K562 (cell line): ENCODE results near the gene POLR2A. TPM values are rescaled to one million over a fixed set of nuclear protein-coding genes. Genes with fewer than 3 reads are reported as not detected.
A peak's percentile ranks its signal among the peaks of the same experiment; 100 is the strongest.

ENCODE experiments used
- CHD2 ChIP-seq: IDR thresholded peaks from 2 replicates; pipeline ENCODE4 v1.6.1; 2011; ENCODE audit warnings: low read depth, low read length
- HDAC1 ChIP-seq, 2 experiments: fragments of 450-650 bp; IDR thresholded peaks; 2 replicates each; pipeline ENCODE4 v1.6.1; 2016 to 2017; ENCODE audit warnings: inconsistent platforms in 1 of 2, mild to moderate bottlenecking in 1 of 2, moderate library complexity in 1 of 2
- HEY1 ChIP-seq: fragments of 250-450 bp; sonication (Bioruptor Pico); IDR thresholded peaks from 2 replicates; pipeline ENCODE4 v1.5.0; 2020; ENCODE audit warnings: mild to moderate bottlenecking, moderate library complexity, borderline replicate concordance
- L3MBTL2 ChIP-seq: fragments of 450-650 bp; IDR thresholded peaks from 2 replicates; pipeline ENCODE4 v1.6.1; 2016; ENCODE audit warnings: mild to moderate bottlenecking, moderate library complexity
- POLR2G ChIP-seq: fragments of 200-400 bp; formaldehyde crosslinking; IDR thresholded peaks from 2 replicates; pipeline ENCODE4 v1.6.1; 2017; ENCODE audit warnings: low read depth, mild to moderate bottlenecking, antibody characterized with exemption, low read length, moderate library complexity
- PYGO2 ChIP-seq: fragments of 450-650 bp; IDR thresholded peaks from 2 replicates; pipeline ENCODE4 v1.6.1; 2016; ENCODE audit warnings: mild to moderate bottlenecking, missing genetic modification characterization, moderate library complexity, missing compliant biosample characterization
- RUNX1 ChIP-seq: sonication (generic); IDR thresholded peaks from 2 replicates; pipeline ENCODE4 v1.6.1; 2016; ENCODE audit warnings: antibody characterized with exemption, low read depth
- SMAD3 ChIP-seq: fragments of 450-650 bp; formaldehyde crosslinking; conservative IDR thresholded peaks from 2 replicates; pipeline ENCODE4 v1.4.0; 2020; ENCODE audit warnings: mild to moderate bottlenecking
- YY1 ChIP-seq, 3 experiments: IDR thresholded peaks; 2 replicates each; pipeline ENCODE4 v1.6.1; 2011; ENCODE audit warnings: low read length in 2 of 3, mild to moderate bottlenecking in 2 of 3, moderate library complexity in 2 of 3, borderline replicate concordance in 1 of 3, control low read depth in 1 of 3, low read depth in 1 of 3; ENCODE audit not compliant: insufficient read depth in 3 of 3, insufficient replicate concordance in 2 of 3, control insufficient read depth in 1 of 3, insufficient read length in 1 of 3; ENCODE audit errors: extremely low read depth in 1 of 3
- ZC3H8 ChIP-seq: fragments of 450-650 bp; IDR thresholded peaks from 2 replicates; pipeline ENCODE4 v1.6.1; 2017
- polyA plus RNA-seq, 8 experiments: library from polyadenylated mRNA; depleted of rRNA in 4 of 8; stranded (reverse) in 5 of 8; unstranded in 3 of 8; fragments of >200 nt; fragmentation: Nextera tagmentation in 2 of 8; fragmentation: Illumina TruSeq in 1 of 8; extraction: Ambion mirVana in 2 of 8; extraction: Trizol in 1 of 8; gene quantifications; 2 replicates each; pipeline versions ENCODE4 v1.2.1 to v1.2.3, GENCODE V29; 2011 to 2014; ENCODE audit warnings: inconsistent platforms in 1 of 8, missing spikeins in 1 of 8
- total RNA-seq, 7 experiments: library from RNA; depleted of rRNA in 6 of 7; stranded (reverse); fragments of >200 nt in 6 of 7; fragmentation: Illumina TruSeq in 2 of 7; extraction: Trizol in 2 of 7; gene quantifications; 2 replicates each; pipeline versions ENCODE4 v1.2.1 to v1.2.3, GENCODE V29; 2011 to 2021; ENCODE audit warnings: low replicate concordance in 1 of 7
- TF ChIP-seq, protein P1 (sequence below): fragments of 250-450 bp; sonication (Bioruptor Pico); IDR thresholded peaks from 2 replicates; pipeline ENCODE4 v1.5.0; 2021
- TF ChIP-seq, protein P2 (sequence below): sonication (generic); formaldehyde crosslinking; IDR thresholded peaks from 2 replicates; pipeline ENCODE4 v1.8.0; 2022; ENCODE audit warnings: mild to moderate bottlenecking, missing genetic modification reagents
- TF ChIP-seq, protein P3 (sequence below), 2 experiments: fragments of 150-350 bp in 1 of 2; IDR thresholded peaks; 2 replicates each; pipeline ENCODE4 v1.6.1; 2012 to 2016; ENCODE audit warnings: low read depth in 2 of 2, low read length in 2 of 2, mild to moderate bottlenecking in 1 of 2, moderate library complexity in 1 of 2
- TF ChIP-seq, protein P4 (sequence below), 2 experiments: IDR thresholded peaks; 2 replicates each; pipeline ENCODE4 v1.6.1; 2011; ENCODE audit warnings: borderline replicate concordance in 1 of 2, control low read depth in 1 of 2, low read depth in 1 of 2, low read length in 1 of 2, mild to moderate bottlenecking in 1 of 2, mixed read lengths in 1 of 2, moderate library complexity in 1 of 2; ENCODE audit not compliant: insufficient read depth in 1 of 2, insufficient read length in 1 of 2, poor library complexity in 1 of 2, severe bottlenecking in 1 of 2; ENCODE audit errors: extremely low read depth in 1 of 2

POLR2A gene
- total and polyA plus RNA-seq, 9 of the 15 experiments (the other 6 are each of a cell fraction or from before 2014, with no cell fraction given) = 1.3 to 109 (median 12.4) TPM

DNA sequence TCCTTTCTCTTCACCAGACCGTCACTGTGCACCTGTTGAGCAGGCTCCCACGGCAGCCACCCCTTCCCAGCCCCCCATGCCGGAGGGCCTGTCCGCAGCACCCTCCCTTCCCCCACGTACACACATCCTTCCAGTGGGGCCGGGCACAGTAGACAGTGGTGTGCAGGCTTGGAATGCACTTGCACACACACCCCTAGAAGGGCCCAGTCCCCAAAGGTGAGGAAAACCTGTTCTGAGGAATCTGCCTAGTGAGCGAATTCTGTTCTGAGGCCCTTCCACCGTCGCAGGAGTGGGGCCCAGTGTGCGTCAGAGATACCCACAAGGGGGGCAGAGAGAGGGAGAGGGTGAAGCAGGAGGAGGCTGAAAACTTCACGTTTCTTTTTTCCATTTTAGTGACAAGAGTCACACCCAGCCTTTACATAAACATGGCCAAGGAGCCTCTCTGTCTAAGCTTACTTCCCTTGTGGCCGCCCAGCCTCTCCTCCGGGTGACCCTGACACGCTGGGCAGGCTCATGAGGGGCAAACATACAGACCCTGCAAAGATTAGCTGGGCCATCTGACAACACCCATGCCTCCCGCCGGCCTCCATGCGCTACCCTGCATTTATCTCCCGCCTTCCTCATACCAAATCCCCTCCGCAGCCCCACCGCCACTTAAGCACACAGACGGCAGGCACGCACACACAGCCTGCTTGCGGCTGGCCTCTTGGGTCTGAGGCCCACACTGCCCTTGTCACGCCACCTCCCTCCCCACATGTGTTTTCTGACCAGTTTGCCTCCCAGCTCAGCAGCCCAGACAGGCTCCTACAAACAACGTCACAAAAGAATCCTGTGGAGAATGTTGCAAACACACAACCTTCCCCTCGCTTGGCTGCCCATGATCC is 6.5 kb upstream of the POLR2A start (continued):
- TF ChIP-seq, protein P1, sequence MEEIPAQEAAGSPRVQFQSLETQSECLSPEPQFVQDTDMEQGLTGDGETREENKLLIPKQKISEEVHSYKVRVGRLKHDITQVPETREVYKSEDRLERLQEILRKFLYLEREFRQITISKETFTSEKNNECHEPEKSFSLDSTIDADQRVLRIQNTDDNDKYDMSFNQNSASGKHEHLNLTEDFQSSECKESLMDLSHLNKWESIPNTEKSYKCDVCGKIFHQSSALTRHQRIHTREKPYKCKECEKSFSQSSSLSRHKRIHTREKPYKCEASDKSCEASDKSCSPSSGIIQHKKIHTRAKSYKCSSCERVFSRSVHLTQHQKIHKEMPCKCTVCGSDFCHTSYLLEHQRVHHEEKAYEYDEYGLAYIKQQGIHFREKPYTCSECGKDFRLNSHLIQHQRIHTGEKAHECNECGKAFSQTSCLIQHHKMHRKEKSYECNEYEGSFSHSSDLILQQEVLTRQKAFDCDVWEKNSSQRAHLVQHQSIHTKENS = no peak
- TF ChIP-seq L3MBTL2 (no peak), YY1 (IDR thresholded peaks at IDR 0.05; ENCODE audit: borderline replicate concordance in 1 of 3, control insufficient read depth in 1 of 3, extremely low read depth in 1 of 3, insufficient read depth in 3 of 3, insufficient read length in 1 of 3, insufficient replicate concordance in 2 of 3, low read depth in 1 of 3, low read length in 2 of 3) (peak in 1 of 3 experiments; percentile 6), ZC3H8 (no peak), RUNX1 (no peak), CHD2 (no peak), SMAD3 (CRISPR knock-in tag) (no peak), HEY1 (no peak), POLR2G (peak; percentile 55), HDAC1 (IDR thresholded peaks at IDR 0.05) (peak in 1 of 2 experiments; percentile 34; a peak in 1 of 4 replicates), PYGO2 (no peak)
- TF ChIP-seq, protein P2, sequence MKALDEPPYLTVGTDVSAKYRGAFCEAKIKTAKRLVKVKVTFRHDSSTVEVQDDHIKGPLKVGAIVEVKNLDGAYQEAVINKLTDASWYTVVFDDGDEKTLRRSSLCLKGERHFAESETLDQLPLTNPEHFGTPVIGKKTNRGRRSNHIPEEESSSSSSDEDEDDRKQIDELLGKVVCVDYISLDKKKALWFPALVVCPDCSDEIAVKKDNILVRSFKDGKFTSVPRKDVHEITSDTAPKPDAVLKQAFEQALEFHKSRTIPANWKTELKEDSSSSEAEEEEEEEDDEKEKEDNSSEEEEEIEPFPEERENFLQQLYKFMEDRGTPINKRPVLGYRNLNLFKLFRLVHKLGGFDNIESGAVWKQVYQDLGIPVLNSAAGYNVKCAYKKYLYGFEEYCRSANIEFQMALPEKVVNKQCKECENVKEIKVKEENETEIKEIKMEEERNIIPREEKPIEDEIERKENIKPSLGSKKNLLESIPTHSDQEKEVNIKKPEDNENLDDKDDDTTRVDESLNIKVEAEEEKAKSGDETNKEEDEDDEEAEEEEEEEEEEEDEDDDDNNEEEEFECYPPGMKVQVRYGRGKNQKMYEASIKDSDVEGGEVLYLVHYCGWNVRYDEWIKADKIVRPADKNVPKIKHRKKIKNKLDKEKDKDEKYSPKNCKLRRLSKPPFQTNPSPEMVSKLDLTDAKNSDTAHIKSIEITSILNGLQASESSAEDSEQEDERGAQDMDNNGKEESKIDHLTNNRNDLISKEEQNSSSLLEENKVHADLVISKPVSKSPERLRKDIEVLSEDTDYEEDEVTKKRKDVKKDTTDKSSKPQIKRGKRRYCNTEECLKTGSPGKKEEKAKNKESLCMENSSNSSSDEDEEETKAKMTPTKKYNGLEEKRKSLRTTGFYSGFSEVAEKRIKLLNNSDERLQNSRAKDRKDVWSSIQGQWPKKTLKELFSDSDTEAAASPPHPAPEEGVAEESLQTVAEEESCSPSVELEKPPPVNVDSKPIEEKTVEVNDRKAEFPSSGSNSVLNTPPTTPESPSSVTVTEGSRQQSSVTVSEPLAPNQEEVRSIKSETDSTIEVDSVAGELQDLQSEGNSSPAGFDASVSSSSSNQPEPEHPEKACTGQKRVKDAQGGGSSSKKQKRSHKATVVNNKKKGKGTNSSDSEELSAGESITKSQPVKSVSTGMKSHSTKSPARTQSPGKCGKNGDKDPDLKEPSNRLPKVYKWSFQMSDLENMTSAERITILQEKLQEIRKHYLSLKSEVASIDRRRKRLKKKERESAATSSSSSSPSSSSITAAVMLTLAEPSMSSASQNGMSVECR (CRISPR knock-in tag) = no peak
- TF ChIP-seq, protein P3, sequence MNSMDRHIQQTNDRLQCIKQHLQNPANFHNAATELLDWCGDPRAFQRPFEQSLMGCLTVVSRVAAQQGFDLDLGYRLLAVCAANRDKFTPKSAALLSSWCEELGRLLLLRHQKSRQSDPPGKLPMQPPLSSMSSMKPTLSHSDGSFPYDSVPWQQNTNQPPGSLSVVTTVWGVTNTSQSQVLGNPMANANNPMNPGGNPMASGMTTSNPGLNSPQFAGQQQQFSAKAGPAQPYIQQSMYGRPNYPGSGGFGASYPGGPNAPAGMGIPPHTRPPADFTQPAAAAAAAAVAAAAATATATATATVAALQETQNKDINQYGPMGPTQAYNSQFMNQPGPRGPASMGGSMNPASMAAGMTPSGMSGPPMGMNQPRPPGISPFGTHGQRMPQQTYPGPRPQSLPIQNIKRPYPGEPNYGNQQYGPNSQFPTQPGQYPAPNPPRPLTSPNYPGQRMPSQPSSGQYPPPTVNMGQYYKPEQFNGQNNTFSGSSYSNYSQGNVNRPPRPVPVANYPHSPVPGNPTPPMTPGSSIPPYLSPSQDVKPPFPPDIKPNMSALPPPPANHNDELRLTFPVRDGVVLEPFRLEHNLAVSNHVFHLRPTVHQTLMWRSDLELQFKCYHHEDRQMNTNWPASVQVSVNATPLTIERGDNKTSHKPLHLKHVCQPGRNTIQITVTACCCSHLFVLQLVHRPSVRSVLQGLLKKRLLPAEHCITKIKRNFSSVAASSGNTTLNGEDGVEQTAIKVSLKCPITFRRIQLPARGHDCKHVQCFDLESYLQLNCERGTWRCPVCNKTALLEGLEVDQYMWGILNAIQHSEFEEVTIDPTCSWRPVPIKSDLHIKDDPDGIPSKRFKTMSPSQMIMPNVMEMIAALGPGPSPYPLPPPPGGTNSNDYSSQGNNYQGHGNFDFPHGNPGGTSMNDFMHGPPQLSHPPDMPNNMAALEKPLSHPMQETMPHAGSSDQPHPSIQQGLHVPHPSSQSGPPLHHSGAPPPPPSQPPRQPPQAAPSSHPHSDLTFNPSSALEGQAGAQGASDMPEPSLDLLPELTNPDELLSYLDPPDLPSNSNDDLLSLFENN (IDR thresholded peaks at IDR 0.05; ENCODE audit: low read depth in 2 of 2, low read length in 2 of 2) = no peak
- TF ChIP-seq, protein P4, sequence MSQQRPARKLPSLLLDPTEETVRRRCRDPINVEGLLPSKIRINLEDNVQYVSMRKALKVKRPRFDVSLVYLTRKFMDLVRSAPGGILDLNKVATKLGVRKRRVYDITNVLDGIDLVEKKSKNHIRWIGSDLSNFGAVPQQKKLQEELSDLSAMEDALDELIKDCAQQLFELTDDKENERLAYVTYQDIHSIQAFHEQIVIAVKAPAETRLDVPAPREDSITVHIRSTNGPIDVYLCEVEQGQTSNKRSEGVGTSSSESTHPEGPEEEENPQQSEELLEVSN (IDR thresholded peaks at IDR 0.05; ENCODE audit: borderline replicate concordance in 1 of 2, extremely low read depth in 1 of 2, insufficient read depth in 1 of 2, insufficient read length in 1 of 2, low read depth in 1 of 2, low read length in 1 of 2, poor library complexity in 1 of 2, severe bottlenecking in 1 of 2) = peak; percentile 27 to 75
